K562 (cell line): ENCODE results near the gene DDIT3. TPM values are rescaled to one million over a fixed set of nuclear protein-coding genes. Genes with fewer than 3 reads are reported as not detected.

Experiments used
- ATAC-seq: fragments of 200-7000 bp; cut with Tn5 transposase; 3 replicates; pipeline ENCODE4 v1.9.1; 2020; ENCODE audit warnings: moderate library complexity
- BruUV-seq: library from RNA; stranded (reverse); fragments of 400-500 nt; replicated peaks from 2 replicates; lab custom pipeline; 2021; lab: Mats Ljungman, UMichigan
- CTCF ChIA-PET: fragments of 300-600 bp; formaldehyde crosslinking; extraction: SDS; loops from one replicate; lab custom pipeline; 2021; ENCODE audit warnings: low intra/inter-chr PET ratio; lab: Yijun Ruan, JAX
- POLR2A ChIA-PET: fragments of 300-600, 350-650 bp; sonication (Branson Sonifier 250); formaldehyde crosslinking; extraction: SDS; loops from one replicate; lab custom pipeline; 2021; ENCODE audit warnings: antibody characterized with exemption, inconsistent platforms; lab: Yijun Ruan, JAX
- DNase-seq, 4 experiments: peaks; one replicate each; pipeline versions ENCODE4 v3.0.0 to v3.0.0-alpha.2; 2011 to 2018; ENCODE audit warnings: low spot score in 3 of 4, mixed read lengths in 3 of 4; ENCODE audit errors: extremely low read depth in 1 of 4
- FAIRE-seq: peaks from 2 replicates; lab custom pipeline; 2011; peaks lifted over from hg19 to GRCh38; lab: Jason Lieb, UNC
- H2AFZ ChIP-seq: 2 replicates; pipeline ENCODE4 v1.6.0; 2011; ENCODE audit warnings: low read depth, low read length, control low read depth, inconsistent platforms
- H3K27ac ChIP-seq: fragments of 200-600 bp; 3 replicates; pipeline ENCODE4 v1.8.0; 2011; ENCODE audit warnings: low read depth, mild to moderate bottlenecking, control low read depth, inconsistent platforms, low read length, moderate library complexity, mixed read lengths; ENCODE audit errors: extremely low read depth
- H3K27me3 ChIP-seq, 2 experiments: fragments of 300-600 bp in 1 of 2; 2 replicates in 1 of 2; 3 replicates in 1 of 2; pipeline versions ENCODE4 v1.6.0 to v1.8.0; 2011; ENCODE audit warnings: inconsistent platforms in 2 of 2, low read length in 2 of 2, mild to moderate bottlenecking in 1 of 2, mixed read lengths in 1 of 2, moderate library complexity in 1 of 2; ENCODE audit not compliant: control insufficient read depth in 2 of 2, insufficient read depth in 2 of 2
- H3K36me3 ChIP-seq: fragments of 300-600 bp; 3 replicates; pipeline ENCODE4 v1.8.0; 2011; ENCODE audit warnings: mild to moderate bottlenecking, low read length, inconsistent platforms; ENCODE audit not compliant: control insufficient read depth, insufficient read depth
- H3K4me1 ChIP-seq, 2 experiments: fragments of 200-600 bp in 1 of 2; replicated peaks in 1 of 2; 2 replicates in 1 of 2; 3 replicates in 1 of 2; pipeline versions ENCODE4 v1.5.1 to v1.8.0; 2011; ENCODE audit warnings: inconsistent platforms in 2 of 2, low read length in 2 of 2, mild to moderate bottlenecking in 1 of 2, mixed read lengths in 1 of 2, moderate library complexity in 1 of 2; ENCODE audit not compliant: control insufficient read depth in 2 of 2, insufficient read depth in 2 of 2
- H3K4me2 ChIP-seq: 2 replicates; pipeline ENCODE4 v1.6.1; 2011; ENCODE audit warnings: low read length, control low read depth, inconsistent platforms, mixed read lengths; ENCODE audit not compliant: insufficient read depth
- H3K4me3 ChIP-seq: fragments of 200-600 bp; sonication (generic), shearing (Covaris generic); 2 replicates; pipeline ENCODE4 v1.5.1; 2016; ENCODE audit warnings: control low read depth, inconsistent platforms
- H3K79me2 ChIP-seq: fragments of 200-600 bp; 3 replicates; pipeline ENCODE4 v1.8.0; 2011; ENCODE audit warnings: low read length, inconsistent platforms; ENCODE audit not compliant: control insufficient read depth, insufficient read depth
- H3K9ac ChIP-seq, 2 experiments: 2 replicates each; pipeline versions ENCODE4 v1.6.0 to v1.6.1; 2011; ENCODE audit warnings: low read depth in 2 of 2, low read length in 2 of 2, control low read depth in 1 of 2, inconsistent platforms in 1 of 2, mild to moderate bottlenecking in 1 of 2, mixed read lengths in 1 of 2; ENCODE audit not compliant: insufficient read depth in 1 of 2
- H3K9me1 ChIP-seq: one replicate; pipeline ENCODE4 v1.6.0; 2011; ENCODE audit warnings: inconsistent platforms, mild to moderate bottlenecking, low read length, moderate library complexity; ENCODE audit not compliant: control insufficient read depth, insufficient read depth
- H3K9me3 ChIP-seq: replicated peaks from 2 replicates; pipeline ENCODE4 v1.5.1; 2011; ENCODE audit warnings: low read depth, low read length, inconsistent platforms; ENCODE audit not compliant: control insufficient read depth, insufficient read depth
- H4K20me1 ChIP-seq: replicated peaks from 2 replicates; pipeline ENCODE4 v1.6.1; 2011; ENCODE audit warnings: low read length, inconsistent platforms, mixed read lengths; ENCODE audit not compliant: control insufficient read depth, insufficient read depth
- ASH1L ChIP-seq: fragments of 450-650 bp; IDR thresholded peaks from 2 replicates; pipeline ENCODE4 v1.6.1; 2018; ENCODE audit warnings: borderline replicate concordance, mild to moderate bottlenecking, low read depth; ENCODE audit not compliant: partially characterized antibody
- BRF1 ChIP-seq: IDR thresholded peaks from 3 replicates; pipeline ENCODE4 v1.6.1; 2011; ENCODE audit warnings: borderline replicate concordance, mild to moderate bottlenecking; ENCODE audit not compliant: insufficient read length; ENCODE audit errors: extremely low read depth
- EZH2 ChIP-seq: IDR thresholded peaks from 2 replicates; pipeline ENCODE4 v1.6.1; 2012; ENCODE audit warnings: low read depth, mild to moderate bottlenecking, inconsistent platforms, low read length, borderline replicate concordance
- RFX1 ChIP-seq: fragments of 450-650 bp; IDR thresholded peaks from 2 replicates; pipeline ENCODE4 v1.6.1; 2016; ENCODE audit warnings: mild to moderate bottlenecking, moderate library complexity
- TGIF2 ChIP-seq: sonication (generic); formaldehyde crosslinking; IDR thresholded peaks from 2 replicates; pipeline ENCODE4 v1.8.1; 2022; ENCODE audit warnings: mild to moderate bottlenecking, missing genetic modification reagents, moderate library complexity
- WGBS: fragments of 100-300 bp; shearing (Covaris generic); methylation state at CpG from one replicate; pipeline ENCODE4 v1.1.6; 2016; ENCODE audit warnings: low coverage, mixed read lengths; ENCODE audit not compliant: insufficient coverage; ENCODE audit errors: missing lambda C conversion rate; 5-methylcytosine and 5-hydroxymethylcytosine counted together
- in situ Hi-C: fragments of 300-500 bp; cut with MboI; formaldehyde crosslinking; loops from 4 replicates; pipeline ENCODE4 v1.15.0; 2018; ENCODE audit warnings: inconsistent platforms, mixed read lengths
- intact Hi-C: fragments of 100-400 bp; cut with micrococcal nuclease; formaldehyde crosslinking; loops from 2 replicates; pipeline ENCODE4 v1.14.2; 2022
- polyA plus RNA-seq, 8 experiments: library from polyadenylated mRNA; depleted of rRNA in 4 of 8; stranded (reverse) in 5 of 8; unstranded in 3 of 8; fragments of >200 nt; fragmentation: Nextera tagmentation in 2 of 8; fragmentation: Illumina TruSeq in 1 of 8; extraction: Ambion mirVana in 2 of 8; extraction: Trizol in 1 of 8; gene quantifications; 2 replicates each; pipeline versions ENCODE4 v1.2.1 to v1.2.3, GENCODE V29; 2011 to 2014; ENCODE audit warnings: inconsistent platforms in 1 of 8, missing spikeins in 1 of 8
- total RNA-seq, 7 experiments: library from RNA; depleted of rRNA in 6 of 7; stranded (reverse); fragments of >200 nt in 6 of 7; fragmentation: Illumina TruSeq in 2 of 7; extraction: Trizol in 2 of 7; gene quantifications; 2 replicates each; pipeline versions ENCODE4 v1.2.1 to v1.2.3, GENCODE V29; 2011 to 2021; ENCODE audit warnings: low replicate concordance in 1 of 7
- TF ChIP-seq, protein P1 (sequence below): sonication (generic); formaldehyde crosslinking; IDR thresholded peaks from 2 replicates; pipeline ENCODE4 v1.8.0; 2022; ENCODE audit warnings: mild to moderate bottlenecking, missing genetic modification reagents
- TF ChIP-seq, protein P2 (sequence below), 2 experiments: fragments of 250-450 bp in 1 of 2; fragments of 450-650 bp in 1 of 2; sonication (Bioruptor Pico) in 1 of 2; IDR thresholded peaks; 2 replicates each; pipeline versions ENCODE4 v1.6.1 to v1.8.0; 2016 to 2021; ENCODE audit warnings: mild to moderate bottlenecking in 2 of 2, moderate library complexity in 2 of 2, missing compliant biosample characterization in 1 of 2, missing genetic modification characterization in 1 of 2
- TF ChIP-seq, protein P3 (sequence below): fragments of 250-450 bp; sonication (Bioruptor Pico); IDR thresholded peaks from 2 replicates; pipeline ENCODE4 v1.5.0; 2021
- TF ChIP-seq, protein P4 (sequence below): sonication (generic); formaldehyde crosslinking; IDR thresholded peaks from 2 replicates; pipeline ENCODE4 v1.8.0; 2022; ENCODE audit warnings: mild to moderate bottlenecking, low read depth, missing genetic modification reagents

The DDIT3 gene
- total and polyA plus RNA-seq, 9 of the 15 experiments (the other 6 are each of a cell fraction or from before 2014, with no cell fraction given): 59.1 to 272 (median 89.9) TPM

DNA sequence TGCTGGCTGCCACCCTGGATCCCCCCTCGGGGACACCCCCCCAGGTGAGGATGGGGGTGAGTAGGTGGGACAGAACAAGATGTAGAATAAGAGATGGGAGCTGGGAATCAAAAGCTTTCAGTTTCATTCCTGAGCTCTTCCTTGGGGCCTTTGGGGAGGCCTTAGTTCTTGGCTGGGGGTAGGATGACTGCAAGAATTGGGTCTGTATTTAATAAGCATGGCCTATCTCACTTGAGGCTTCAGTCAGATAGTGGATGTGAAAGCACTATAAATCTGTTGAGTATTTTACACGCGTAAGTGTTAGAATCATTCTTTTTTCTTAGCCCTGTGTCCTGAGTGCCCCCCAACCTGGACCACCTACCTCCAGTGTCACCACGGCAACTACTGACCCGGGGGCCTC, 6.9 kb upstream of the DDIT3 start:
- whole genome bisulfite sequencing: 93% methylated on average over 5 of the region's 5 CpGs
- peaks cover 79% of the 10 kb centered on the region; the same call in 2 of the 3 replicates for H3K36me3 ChIP-seq
- ATAC-seq (no peak), FAIRE-seq (no peak), DNase-seq (no peak)
- H3K9me3 ChIP-seq: no peaks in the 10 kb centered on the region
- no peaks in the 10 kb centered on the region for H3K9me1 ChIP-seq
- no peaks in the 10 kb centered on the region for H3K27me3 ChIP-seq
- H3K4me1 ChIP-seq: peaks cover 18 to 33% of the 10 kb centered on the region in 2 experiments
- intact Hi-C loops: no loop called here
- H3K27ac ChIP-seq: no peak overlapping the region
- peak overlapping the region in 1 of 2 experiments; percentile 53; a peak in 1 of 4 replicates for H3K9ac ChIP-seq
- H3K4me2 ChIP-seq: no peak overlapping the region
- in situ Hi-C loops: no loop called here
- TF ChIP-seq TGIF2 (CRISPR knock-in tag): no peak
- TF ChIP-seq, protein P1, sequence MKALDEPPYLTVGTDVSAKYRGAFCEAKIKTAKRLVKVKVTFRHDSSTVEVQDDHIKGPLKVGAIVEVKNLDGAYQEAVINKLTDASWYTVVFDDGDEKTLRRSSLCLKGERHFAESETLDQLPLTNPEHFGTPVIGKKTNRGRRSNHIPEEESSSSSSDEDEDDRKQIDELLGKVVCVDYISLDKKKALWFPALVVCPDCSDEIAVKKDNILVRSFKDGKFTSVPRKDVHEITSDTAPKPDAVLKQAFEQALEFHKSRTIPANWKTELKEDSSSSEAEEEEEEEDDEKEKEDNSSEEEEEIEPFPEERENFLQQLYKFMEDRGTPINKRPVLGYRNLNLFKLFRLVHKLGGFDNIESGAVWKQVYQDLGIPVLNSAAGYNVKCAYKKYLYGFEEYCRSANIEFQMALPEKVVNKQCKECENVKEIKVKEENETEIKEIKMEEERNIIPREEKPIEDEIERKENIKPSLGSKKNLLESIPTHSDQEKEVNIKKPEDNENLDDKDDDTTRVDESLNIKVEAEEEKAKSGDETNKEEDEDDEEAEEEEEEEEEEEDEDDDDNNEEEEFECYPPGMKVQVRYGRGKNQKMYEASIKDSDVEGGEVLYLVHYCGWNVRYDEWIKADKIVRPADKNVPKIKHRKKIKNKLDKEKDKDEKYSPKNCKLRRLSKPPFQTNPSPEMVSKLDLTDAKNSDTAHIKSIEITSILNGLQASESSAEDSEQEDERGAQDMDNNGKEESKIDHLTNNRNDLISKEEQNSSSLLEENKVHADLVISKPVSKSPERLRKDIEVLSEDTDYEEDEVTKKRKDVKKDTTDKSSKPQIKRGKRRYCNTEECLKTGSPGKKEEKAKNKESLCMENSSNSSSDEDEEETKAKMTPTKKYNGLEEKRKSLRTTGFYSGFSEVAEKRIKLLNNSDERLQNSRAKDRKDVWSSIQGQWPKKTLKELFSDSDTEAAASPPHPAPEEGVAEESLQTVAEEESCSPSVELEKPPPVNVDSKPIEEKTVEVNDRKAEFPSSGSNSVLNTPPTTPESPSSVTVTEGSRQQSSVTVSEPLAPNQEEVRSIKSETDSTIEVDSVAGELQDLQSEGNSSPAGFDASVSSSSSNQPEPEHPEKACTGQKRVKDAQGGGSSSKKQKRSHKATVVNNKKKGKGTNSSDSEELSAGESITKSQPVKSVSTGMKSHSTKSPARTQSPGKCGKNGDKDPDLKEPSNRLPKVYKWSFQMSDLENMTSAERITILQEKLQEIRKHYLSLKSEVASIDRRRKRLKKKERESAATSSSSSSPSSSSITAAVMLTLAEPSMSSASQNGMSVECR: 0 out of 2 replicates have a peak, but pooled peaks have one; percentile 26
- TF ChIP-seq EZH2: no peak
- no peak for TF ChIP-seq BRF1
- TF ChIP-seq, protein P2, sequence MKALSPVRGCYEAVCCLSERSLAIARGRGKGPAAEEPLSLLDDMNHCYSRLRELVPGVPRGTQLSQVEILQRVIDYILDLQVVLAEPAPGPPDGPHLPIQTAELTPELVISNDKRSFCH (CRISPR knock-in tag; IDR thresholded peaks at IDR 0.05): no peak
- TF ChIP-seq, protein P2 (tag; IDR thresholded peaks at IDR 0.05): no peak
- TF ChIP-seq, protein P3, sequence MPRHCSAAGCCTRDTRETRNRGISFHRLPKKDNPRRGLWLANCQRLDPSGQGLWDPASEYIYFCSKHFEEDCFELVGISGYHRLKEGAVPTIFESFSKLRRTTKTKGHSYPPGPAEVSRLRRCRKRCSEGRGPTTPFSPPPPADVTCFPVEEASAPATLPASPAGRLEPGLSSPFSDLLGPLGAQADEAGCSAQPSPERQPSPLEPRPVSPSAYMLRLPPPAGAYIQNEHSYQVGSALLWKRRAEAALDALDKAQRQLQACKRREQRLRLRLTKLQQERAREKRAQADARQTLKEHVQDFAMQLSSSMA (CRISPR knock-in tag): no peak
- no peak for TF ChIP-seq ASH1L
- peak; percentile 46; the same call in 1 of the 2 replicates for TF ChIP-seq RFX1
- TF ChIP-seq, protein P4, sequence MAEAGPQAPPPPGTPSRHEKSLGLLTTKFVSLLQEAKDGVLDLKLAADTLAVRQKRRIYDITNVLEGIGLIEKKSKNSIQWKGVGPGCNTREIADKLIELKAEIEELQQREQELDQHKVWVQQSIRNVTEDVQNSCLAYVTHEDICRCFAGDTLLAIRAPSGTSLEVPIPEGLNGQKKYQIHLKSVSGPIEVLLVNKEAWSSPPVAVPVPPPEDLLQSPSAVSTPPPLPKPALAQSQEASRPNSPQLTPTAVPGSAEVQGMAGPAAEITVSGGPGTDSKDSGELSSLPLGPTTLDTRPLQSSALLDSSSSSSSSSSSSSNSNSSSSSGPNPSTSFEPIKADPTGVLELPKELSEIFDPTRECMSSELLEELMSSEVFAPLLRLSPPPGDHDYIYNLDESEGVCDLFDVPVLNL (CRISPR knock-in tag): no peak
- H3K4me3 ChIP-seq: no peak overlapping the region
- peaks cover 26% of the 10 kb centered on the region for H3K79me2 ChIP-seq
- no peaks in the 10 kb centered on the region for H4K20me1 ChIP-seq
- BruUV-seq: no TSS peak
- CTCF ChIA-PET: no interaction called here
- POLR2A ChIA-PET: interaction anchor here (0.6 to 10.8 kb wide), 5 partner anchors 12 to 29 kb away, joined by 3 to 225 read pairs (median 4); partner anchors contain the start of gene DCTN2
- no peak overlapping the region for H2AFZ ChIP-seq
